Measurements from ENCODE around the gene DNM2.
"Not testable (repeated sequence)": the region's sequence is repeated elsewhere in the genome, so short reads cannot be mapped to it uniquely, and the experiment has no call there.

Gene DNM2

GRCh38 chr19:10717356-10718204, at the start of gene DNM2:
TSS of gene DNM2 (plus strand) at chr19:10718079. CDS start at chr19:10718243, 164 bp downstream.
- peak; percentile 98 for DNase-seq
- peak; percentile 95 for ATAC-seq

- DNase-seq, result no peak
- no peak for ATAC-seq
Observed at GRCh38 chr19:10669246-10669645, 48.6 kb upstream of the DNM2 start.

GRCh38 chr19:10670182-10670581, 47.7 kb upstream of the DNM2 start:
- ATAC-seq (no peak), DNase-seq (no peak)

GRCh38 chr19:10670876-10671804, 46.7 kb upstream of the DNM2 start:
- ATAC-seq (no peak), DNase-seq (no peak)

- not testable (repeated sequence) for DNase-seq
Observed at GRCh38 chr19:10671922-10672321, 46.0 kb upstream of the DNM2 start.

GRCh38 chr19:10675214-10675613, 42.7 kb upstream of the DNM2 start:
- not testable (repeated sequence) for DNase-seq, ATAC-seq

More at GRCh38 chr19:10671922-10672321, 46.0 kb upstream of the DNM2 start:
- ATAC-seq, result not testable (repeated sequence)

GRCh38 chr19:10677751-10678150, 40.1 kb upstream of the DNM2 start:
- DNase-seq (no peak), ATAC-seq (no peak)

GRCh38 chr19:10678813-10679212, 39.1 kb upstream of the DNM2 start:
- ATAC-seq, result no peak
- DNase-seq, result no peak

GRCh38 chr19:10679743-10680142, 38.1 kb upstream of the DNM2 start:
- ATAC-seq (no peak), DNase-seq (no peak)

GRCh38 chr19:10680545-10681135, 37.2 kb upstream of the DNM2 start:
- ATAC-seq, result no peak
- DNase-seq, result no peak

GRCh38 chr19:10681658-10682057, 36.2 kb upstream of the DNM2 start:
- no peak for ATAC-seq
- no peak for DNase-seq

- ATAC-seq, result no peak
- DNase-seq, result no peak
Observed at GRCh38 chr19:10682397-10683063, 35.3 kb upstream of the DNM2 start.

GRCh38 chr19:10683064-10683426, 34.8 kb upstream of the DNM2 start:
- ATAC-seq (no peak), DNase-seq (no peak)

- DNase-seq (no peak), ATAC-seq (no peak)
Observed at GRCh38 chr19:10683582-10683981, 34.3 kb upstream of the DNM2 start.

GRCh38 chr19:10685210-10685609, 32.7 kb upstream of the DNM2 start:
- no peak for DNase-seq
- no peak for ATAC-seq

GRCh38 chr19:10686193-10686592, 31.7 kb upstream of the DNM2 start:
- DNase-seq (no peak), ATAC-seq (no peak)

- DNase-seq, result no peak
- ATAC-seq, result no peak
Observed at GRCh38 chr19:10686661-10687517, 31.0 kb upstream of the DNM2 start.

- no peak for ATAC-seq
- DNase-seq, result no peak
Observed at GRCh38 chr19:10687518-10688288, 30.2 kb upstream of the DNM2 start.

- ATAC-seq (no peak), DNase-seq (no peak)
Observed at GRCh38 chr19:10688545-10689280, 29.2 kb upstream of the DNM2 start.
